ENCODE data around the gene ALOX5. TPM values are rescaled to one million over a fixed set of nuclear protein-coding genes. Genes with fewer than 3 reads are reported as not detected.

Gene ALOX5
- total RNA-seq, 2 donors from 2014 or later: 8.3 to 9.3 TPM

- no peak for ATAC-seq
- no peak for DNase-seq
- intact Hi-C loops (cut with DNase I, micrococcal nuclease): no loop called here
These were observed 79.7 kb downstream of the ALOX5 start for GRCh38 chr10:45453639-45454255.

GRCh38 chr10:45454262-45454661 lies 80.2 kb downstream of the ALOX5 start:
- ATAC-seq: no peak
- no peak for DNase-seq
- intact Hi-C loops (cut with DNase I, micrococcal nuclease): no loop called here

- ATAC-seq (no peak), DNase-seq (no peak)
- intact Hi-C loops (cut with DNase I, micrococcal nuclease): no loop called here
These were observed 80.8 kb downstream of the ALOX5 start for GRCh38 chr10:45454859-45455258.

GRCh38 chr10:45456233-45456632 lies 82.2 kb downstream of the ALOX5 start:
- intact Hi-C loops (cut with DNase I, micrococcal nuclease): no loop called here
- ATAC-seq (no peak), DNase-seq (no peak)

- intact Hi-C loops (cut with DNase I, micrococcal nuclease): no loop called here
- ATAC-seq: no peak
These were observed 82.8 kb downstream of the ALOX5 start for GRCh38 chr10:45456822-45457221.

GRCh38 chr10:45457487-45457886 lies 83.5 kb downstream of the ALOX5 start:
- intact Hi-C loops (cut with DNase I, micrococcal nuclease): no loop called here
- ATAC-seq: no peak
- DNase-seq: no peak

More at GRCh38 chr10:45456822-45457221, 82.8 kb downstream of the ALOX5 start:
- no peak for DNase-seq

- DNase-seq (no peak), ATAC-seq (no peak)
- intact Hi-C loops (cut with DNase I, micrococcal nuclease): no loop called here
These were observed 86.3 kb downstream of the ALOX5 start for GRCh38 chr10:45460235-45460878.

- ATAC-seq (no peak), DNase-seq (no peak)
- intact Hi-C loops (cut with DNase I, micrococcal nuclease): no loop called here
These were observed 87.0 kb downstream of the ALOX5 start for GRCh38 chr10:45461034-45461433.

GRCh38 chr10:45463244-45464116 lies 89.5 kb downstream of the ALOX5 start:
- intact Hi-C loops (cut with DNase I, micrococcal nuclease): no loop called here
- no peak for ATAC-seq

GRCh38 chr10:45464958-45465567 lies 91.0 kb downstream of the ALOX5 start:
- DNase-seq: peak; percentile 70 to 81
- intact Hi-C loops (cut with DNase I, micrococcal nuclease): no loop called here
- ATAC-seq: peak; percentile 96

More at GRCh38 chr10:45463244-45464116, 89.5 kb downstream of the ALOX5 start:
- DNase-seq: no peak

GRCh38 chr10:45466784-45467183 lies 92.8 kb downstream of the ALOX5 start:
- ATAC-seq (no peak), DNase-seq (no peak)
- intact Hi-C loops (cut with DNase I, micrococcal nuclease): no loop called here

GRCh38 chr10:45468079-45468478 lies 94.1 kb downstream of the ALOX5 start:
- no peak for DNase-seq
- no peak for ATAC-seq
- intact Hi-C loops (cut with DNase I, micrococcal nuclease): no loop called here

GRCh38 chr10:45470098-45471012 lies 96.3 kb downstream of the ALOX5 start:
- ATAC-seq: peak; percentile 25
- intact Hi-C loops (cut with DNase I, micrococcal nuclease): no loop called here
- DNase-seq: peak in 1 of 2 donors; percentile 25

GRCh38 chr10:45471059-45471458 lies 97.0 kb downstream of the ALOX5 start:
- no peak for DNase-seq
- no peak for ATAC-seq
- intact Hi-C loops (cut with DNase I, micrococcal nuclease): no loop called here

GRCh38 chr10:45471531-45472310 lies 97.7 kb downstream of the ALOX5 start:
- DNase-seq (no peak), ATAC-seq (peak; percentile 21)
- intact Hi-C loops (cut with DNase I, micrococcal nuclease): no loop called here

- intact Hi-C loops (cut with DNase I, micrococcal nuclease): no loop called here
- ATAC-seq (no peak), DNase-seq (no peak)
These were observed 99.1 kb downstream of the ALOX5 start for GRCh38 chr10:45473126-45473525.

- no peak for ATAC-seq
- DNase-seq: no peak
- intact Hi-C loops (cut with DNase I, micrococcal nuclease): no loop called here
These were observed 102.5 kb downstream of the ALOX5 start for GRCh38 chr10:45476559-45476958.

- no peak for DNase-seq
- intact Hi-C loops (cut with DNase I, micrococcal nuclease): no loop called here
- no peak for ATAC-seq
These were observed 106.3 kb downstream of the ALOX5 start for GRCh38 chr10:45480294-45480693.

Measured in left colon (tissue), 2 donors.